ENCODE measurements around the gene TSC1.

DNA sequence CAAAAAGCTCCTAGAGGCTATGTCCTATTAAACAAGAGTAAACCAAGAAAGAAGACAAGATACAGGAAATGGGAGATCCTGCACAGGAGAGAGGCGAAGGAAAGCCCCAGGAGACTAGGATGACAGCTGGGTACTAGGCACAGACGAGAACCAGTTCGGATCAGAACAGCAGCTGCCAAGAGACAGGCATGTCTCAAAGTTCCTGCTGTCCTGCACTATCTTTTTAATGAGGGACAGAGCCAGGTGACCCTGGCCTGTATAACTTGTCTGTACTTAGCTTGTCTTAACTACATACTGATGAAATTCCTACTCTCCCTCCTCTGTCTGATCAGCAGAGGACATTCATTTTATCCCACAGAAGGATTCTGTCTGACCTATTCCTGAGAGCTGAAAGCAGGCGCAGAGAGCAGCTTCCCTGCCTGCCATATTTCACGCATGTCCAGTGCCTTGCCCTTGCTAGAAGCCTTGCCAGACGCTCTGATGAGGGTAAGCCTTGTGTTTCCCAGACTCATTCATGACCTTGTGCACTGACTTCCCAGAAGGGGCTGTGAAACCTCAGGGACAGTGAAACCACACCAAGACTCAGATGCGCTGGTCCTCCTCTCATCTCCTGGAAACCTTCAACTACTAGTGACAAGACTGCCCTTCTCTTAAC, 24.7 kb downstream of the TSC1 start:
- TF ChIP-seq EZH2phosphoT487 (IDR thresholded peaks at IDR 0.05; ENCODE audit: borderline replicate concordance, low read length), result no peak
- TF ChIP-seq CTCF (conservative IDR thresholded peaks at IDR 0.05; ENCODE audit: low read depth, low read length), result no peak

Data from PC-3 (cell line).